Measurements from ENCODE around the gene COMMD9.

DNA sequence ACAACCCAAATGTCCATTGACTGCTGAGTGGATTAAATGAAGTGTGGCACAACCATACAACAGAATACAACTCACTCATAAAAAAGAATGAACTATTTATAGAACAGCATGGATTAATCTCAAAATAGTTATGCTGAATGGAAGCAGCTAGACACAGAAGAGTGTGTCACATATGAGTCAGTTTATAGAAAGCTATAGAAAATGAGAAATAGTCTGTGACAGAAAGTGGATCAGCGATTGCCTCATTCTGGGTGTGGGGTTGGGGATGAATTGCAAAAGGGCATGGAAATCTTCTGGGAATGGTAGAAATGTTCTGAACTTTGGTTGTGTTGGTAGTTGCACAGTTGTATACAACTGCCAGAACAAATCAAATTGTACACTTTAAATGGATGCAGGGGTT is 44.2 kb upstream of the COMMD9 start:
- TF ChIP-seq, protein P1, sequence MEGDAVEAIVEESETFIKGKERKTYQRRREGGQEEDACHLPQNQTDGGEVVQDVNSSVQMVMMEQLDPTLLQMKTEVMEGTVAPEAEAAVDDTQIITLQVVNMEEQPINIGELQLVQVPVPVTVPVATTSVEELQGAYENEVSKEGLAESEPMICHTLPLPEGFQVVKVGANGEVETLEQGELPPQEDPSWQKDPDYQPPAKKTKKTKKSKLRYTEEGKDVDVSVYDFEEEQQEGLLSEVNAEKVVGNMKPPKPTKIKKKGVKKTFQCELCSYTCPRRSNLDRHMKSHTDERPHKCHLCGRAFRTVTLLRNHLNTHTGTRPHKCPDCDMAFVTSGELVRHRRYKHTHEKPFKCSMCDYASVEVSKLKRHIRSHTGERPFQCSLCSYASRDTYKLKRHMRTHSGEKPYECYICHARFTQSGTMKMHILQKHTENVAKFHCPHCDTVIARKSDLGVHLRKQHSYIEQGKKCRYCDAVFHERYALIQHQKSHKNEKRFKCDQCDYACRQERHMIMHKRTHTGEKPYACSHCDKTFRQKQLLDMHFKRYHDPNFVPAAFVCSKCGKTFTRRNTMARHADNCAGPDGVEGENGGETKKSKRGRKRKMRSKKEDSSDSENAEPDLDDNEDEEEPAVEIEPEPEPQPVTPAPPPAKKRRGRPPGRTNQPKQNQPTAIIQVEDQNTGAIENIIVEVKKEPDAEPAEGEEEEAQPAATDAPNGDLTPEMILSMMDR (conservative IDR thresholded peaks at IDR 0.05; ENCODE audit: low read depth in 2 of 2): no peak
- no peak for TF ChIP-seq NANOG (IDR thresholded peaks at IDR 0.05; ENCODE audit: borderline replicate concordance)
- TF ChIP-seq EZH2phosphoT487 (IDR thresholded peaks at IDR 0.05; ENCODE audit: unreplicated experiment): no peak
- TF ChIP-seq REST (IDR thresholded peaks at IDR 0.05; ENCODE audit: unreplicated experiment): no peak
- no peak for TF ChIP-seq POLR2AphosphoS5 (IDR thresholded peaks at IDR 0.05; ENCODE audit: low read depth)
- no peak for TF ChIP-seq CREB1 (CRISPR knock-in tag; IDR thresholded peaks at IDR 0.05; ENCODE audit: low read depth)
- no peak for TF ChIP-seq EZH2 (IDR thresholded peaks at IDR 0.05; ENCODE audit: low read depth, unreplicated experiment)
- no peak for TF ChIP-seq ETS1 (IDR thresholded peaks at IDR 0.05)
- no peak for TF ChIP-seq ZNF331 (CRISPR knock-in tag; IDR thresholded peaks at IDR 0.05; ENCODE audit: low read depth)
- TF ChIP-seq JUNB (IDR thresholded peaks at IDR 0.05; ENCODE audit: unreplicated experiment): no peak
- no peak for TF ChIP-seq STAT1 (IDR thresholded peaks at IDR 0.05; ENCODE audit: unreplicated experiment)
- no peak for TF ChIP-seq ZNF462 (CRISPR knock-in tag; IDR thresholded peaks at IDR 0.05)

All from GM23338 (cell line).